ENCODE measurements around the gene ARID1A.

DNA sequence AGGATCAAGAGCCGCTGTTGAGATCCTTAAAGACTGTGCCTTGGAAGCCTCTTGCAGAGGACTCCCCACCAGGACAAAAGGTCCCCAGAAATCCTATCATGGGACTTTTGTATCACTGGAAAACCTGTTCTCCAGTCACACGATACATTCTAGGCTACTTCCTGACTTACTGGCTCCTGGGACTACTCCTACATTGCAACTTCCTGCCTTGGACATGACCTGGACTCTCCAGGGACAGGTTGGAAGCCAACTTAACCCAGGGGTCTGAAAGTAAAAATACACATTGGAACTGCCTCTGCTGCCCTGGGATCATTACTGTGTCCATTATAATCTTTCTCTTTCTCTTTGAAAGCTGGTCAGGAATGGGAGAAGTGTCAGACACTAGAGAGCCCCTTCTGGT lies 101.8 kb downstream of the ARID1A start:
- TF ChIP-seq POLR2A (IDR thresholded peaks at IDR 0.05; ENCODE audit: low read length) (no peak), GATA1 (IDR thresholded peaks at IDR 0.05; ENCODE audit: low read depth, low read length) (no peak)
